GM21576 (cell line): Measurements from ENCODE around the gene ST6GALNAC2.
"Not testable (repeated sequence)": the region's sequence is repeated elsewhere in the genome, so short reads cannot be mapped to it uniquely, and the experiment has no call there.

Source experiments
- ATAC-seq: cut with Tn5 transposase; IDR thresholded peaks from one replicate; pipeline ENCODE4 v1.9.1; 2021; ENCODE audit warnings: mild to moderate bottlenecking, moderate library complexity; ENCODE audit not compliant: unreplicated experiment

ST6GALNAC2 gene

GRCh38 chr17:76530095-76530723, 55.5 kb downstream of the ST6GALNAC2 start:
- ATAC-seq = no peak

- ATAC-seq = no peak
These were observed 56.2 kb downstream of the ST6GALNAC2 start for GRCh38 chr17:76529224-76530094.

- no peak for ATAC-seq
These were observed 57.0 kb downstream of the ST6GALNAC2 start for GRCh38 chr17:76528528-76529223.

GRCh38 chr17:76528156-76528527, 57.5 kb downstream of the ST6GALNAC2 start:
- peak; percentile 40 for ATAC-seq

GRCh38 chr17:76527430-76528111, 58.1 kb downstream of the ST6GALNAC2 start:
- ATAC-seq = peak; percentile 53

GRCh38 chr17:76527016-76527415, 58.6 kb downstream of the ST6GALNAC2 start:
- not testable (repeated sequence) for ATAC-seq

GRCh38 chr17:76525513-76525833, 60.2 kb downstream of the ST6GALNAC2 start:
- ATAC-seq = not testable (repeated sequence)

GRCh38 chr17:76524598-76525512, 60.8 kb downstream of the ST6GALNAC2 start:
- no peak for ATAC-seq

GRCh38 chr17:76523084-76524037, 62.3 kb downstream of the ST6GALNAC2 start:
- no peak for ATAC-seq

- ATAC-seq = not testable (repeated sequence)
These were observed 64.0 kb downstream of the ST6GALNAC2 start for GRCh38 chr17:76521683-76522082.

GRCh38 chr17:76521262-76521661, 64.4 kb downstream of the ST6GALNAC2 start:
- ATAC-seq = no peak

GRCh38 chr17:76519048-76519966, 66.4 kb downstream of the ST6GALNAC2 start:
- no peak for ATAC-seq

- ATAC-seq = no peak
These were observed 68.0 kb downstream of the ST6GALNAC2 start for GRCh38 chr17:76517638-76518038.
